Measurements from ENCODE around the gene DCAF7. TPM values are rescaled to one million over a fixed set of nuclear protein-coding genes. Genes with fewer than 3 reads are reported as not detected.

The DCAF7 gene
- total and polyA plus RNA-seq, 4 experiments from 2014 or later: 75.6 to 93.0 (median 86.5) TPM

DNA sequence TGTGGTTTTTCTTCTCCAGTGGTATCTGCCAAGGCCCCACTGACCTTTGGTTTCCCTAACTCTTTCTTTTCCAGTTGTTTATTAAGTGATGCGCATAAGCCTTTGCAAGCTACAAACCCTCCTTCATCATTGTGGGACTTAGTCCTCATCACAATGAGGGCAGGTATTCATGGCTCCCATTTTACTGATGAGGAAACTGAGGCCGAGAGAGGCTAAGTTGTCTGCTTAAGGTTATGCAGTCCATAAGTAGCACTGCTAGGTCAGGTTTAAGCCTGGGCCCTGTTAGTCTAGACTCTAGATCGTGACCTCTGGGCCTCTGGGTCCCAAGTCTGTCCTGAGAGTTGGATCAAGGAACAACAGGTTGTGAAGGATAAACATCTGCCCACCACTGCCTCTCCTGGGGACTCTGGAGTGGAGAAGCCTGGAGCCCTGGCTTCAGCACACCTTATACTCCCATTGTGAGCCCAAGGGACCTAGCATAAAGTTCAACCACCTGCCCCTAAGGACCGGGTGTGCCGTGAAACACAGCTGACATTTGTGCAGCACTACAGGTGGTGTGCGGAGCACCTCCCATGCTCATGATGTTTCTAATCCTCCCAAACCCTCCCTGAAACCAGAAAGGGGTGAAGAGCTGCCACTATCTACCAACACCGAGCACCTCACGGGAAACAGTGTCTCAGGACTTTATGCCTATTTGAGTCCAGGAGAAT, 32.3 kb upstream of the DCAF7 start:
- Histone ChIP-seq H3K9me3 (ENCODE audit: control insufficient read depth in 1 of 2, low read length in 2 of 2) (no peaks in the 10 kb centered on the region), H3K36me3 (ENCODE audit: insufficient read depth, low read length) (no peaks in the 10 kb centered on the region), H3K4me1 (ENCODE audit: insufficient read depth, low read length) (no peaks in the 10 kb centered on the region), H3K27me3 (ENCODE audit: insufficient read depth, low read length) (no peaks in the 10 kb centered on the region), H3K4me3 (ENCODE audit: low read length in 2 of 2) (no peak overlapping the region), H3K27ac (ENCODE audit: low read depth, low read length) (no peak overlapping the region)
- Mint-ChIP-seq H3K36me3 (no peaks in the 10 kb centered on the region), H3K27ac (no peak overlapping the region), H3K4me3 (no peak overlapping the region), H3K4me1 (no peaks in the 10 kb centered on the region), H3K9me3 (peaks cover 0 to 4% (median 0%) of the 10 kb centered on the region in 8 donors), H3K27me3 (peaks cover 3 to 7% of the 10 kb centered on the region in 2 donors)
- ChIA-PET POLR2A (ENCODE audit: partially characterized antibody) (no interaction called here), CTCF (ENCODE audit: partially characterized antibody) (interaction anchor here (1.6 kb wide), 1 partner anchor 38 kb away, joined by 4 read pairs; no protein-coding TSS in a partner anchor)
- DNase-seq: no peak
- intact Hi-C loops (cut with micrococcal nuclease): no loop called here

- Histone ChIP-seq H3K9me3 (ENCODE audit: control insufficient read depth in 1 of 2, low read length in 2 of 2) (no peaks in the 10 kb centered on the region), H3K4me1 (ENCODE audit: insufficient read depth, low read length) (no peaks in the 10 kb centered on the region), H3K36me3 (ENCODE audit: insufficient read depth, low read length) (no peaks in the 10 kb centered on the region), H3K27ac (ENCODE audit: low read depth, low read length) (no peak overlapping the region), H3K4me3 (ENCODE audit: low read length in 2 of 2) (no peak overlapping the region), H3K27me3 (ENCODE audit: insufficient read depth, low read length) (peaks cover 6% of the 10 kb centered on the region)
- Mint-ChIP-seq H3K4me1 (peaks cover 0 to 8% (median 3%) of the 10 kb centered on the region in 4 donors), H3K9me3 (peaks cover 0 to 4% (median 0%) of the 10 kb centered on the region in 8 donors), H3K27ac (no peak overlapping the region), H3K27me3 (peaks cover 11 to 13% of the 10 kb centered on the region in 2 donors), H3K4me3 (no peak overlapping the region), H3K36me3 (no peaks in the 10 kb centered on the region)
- intact Hi-C loops (cut with micrococcal nuclease): no loop called here
- ChIA-PET POLR2A (ENCODE audit: partially characterized antibody) (no interaction called here), CTCF (ENCODE audit: partially characterized antibody) (interaction anchor here (1.6 kb wide), 1 partner anchor 40 kb away, joined by 4 read pairs; no protein-coding TSS in a partner anchor)
- no peak for DNase-seq
Observed at GRCh38 chr17:63519116-63519881, 31.0 kb upstream of the DCAF7 start.

- peaks cover 0 to 8% (median 3%) of the 10 kb centered on the region in 4 donors for H3K4me1 Mint-ChIP-seq
- no peak overlapping the region for H3K4me3 ChIP-seq (ENCODE audit: low read length in 2 of 2)
- no peak overlapping the region for H3K27ac ChIP-seq (ENCODE audit: low read depth, low read length)
- H3K36me3 Mint-ChIP-seq: no peaks in the 10 kb centered on the region
- no peaks in the 10 kb centered on the region for H3K4me1 ChIP-seq (ENCODE audit: insufficient read depth, low read length)
- ChIA-PET CTCF (ENCODE audit: partially characterized antibody) (no interaction called here), POLR2A (ENCODE audit: partially characterized antibody) (no interaction called here)
- H3K9me3 ChIP-seq (ENCODE audit: control insufficient read depth in 1 of 2, low read length in 2 of 2): no peaks in the 10 kb centered on the region
- H3K27me3 ChIP-seq (ENCODE audit: insufficient read depth, low read length): peaks cover 6% of the 10 kb centered on the region
- no peaks in the 10 kb centered on the region for H3K36me3 ChIP-seq (ENCODE audit: insufficient read depth, low read length)
- intact Hi-C loops (cut with micrococcal nuclease): no loop called here
- DNase-seq: no peak
- H3K9me3 Mint-ChIP-seq: peaks cover 0 to 2% (median 0%) of the 10 kb centered on the region in 8 donors
- H3K4me3 Mint-ChIP-seq: no peak overlapping the region
- H3K27ac Mint-ChIP-seq: no peak overlapping the region
- peaks cover 13 to 15% of the 10 kb centered on the region in 2 donors for H3K27me3 Mint-ChIP-seq
Observed at GRCh38 chr17:63519972-63520882, 30.1 kb upstream of the DCAF7 start.

DNA sequence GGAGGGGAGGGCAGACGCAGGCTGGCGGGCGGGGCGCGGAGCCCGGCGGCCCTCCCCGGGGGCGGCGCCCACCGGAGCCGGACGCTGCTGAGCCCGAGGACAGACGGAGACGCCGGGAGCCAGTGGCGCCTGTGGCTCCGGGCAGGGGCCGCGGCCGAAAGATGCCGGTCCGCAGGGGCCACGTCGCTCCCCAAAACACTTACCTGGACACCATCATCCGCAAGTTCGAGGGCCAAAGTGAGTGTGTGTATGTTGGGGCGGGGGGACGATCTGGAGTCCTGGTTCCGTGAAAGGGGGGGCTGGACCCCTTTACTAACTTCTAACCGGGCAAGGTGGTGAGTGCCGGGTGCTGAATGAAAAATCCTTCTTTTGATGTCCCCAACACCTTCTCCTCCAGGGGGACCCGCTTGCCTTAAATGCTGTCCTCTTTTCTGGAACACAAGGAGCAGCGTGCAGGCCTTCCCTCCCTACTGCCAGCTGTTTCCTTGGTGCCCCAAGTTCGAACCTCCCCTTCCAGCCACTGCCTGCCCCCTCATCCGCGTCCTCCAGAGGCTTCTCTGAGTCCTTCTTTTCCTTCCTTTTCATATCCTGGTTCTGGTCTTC, 26.9 kb upstream of the DCAF7 start, which contains the start of gene KCNH6:
TSS of gene KCNH6 (plus strand) at position 106 of the 603 bp plus-strand sequence. CDS start at position 162, 56 bp downstream.
- H3K4me1 Mint-ChIP-seq: peaks cover 0 to 8% (median 3%) of the 10 kb centered on the region in 4 donors
- no peaks in the 10 kb centered on the region for H3K36me3 ChIP-seq (ENCODE audit: insufficient read depth, low read length)
- CTCF ChIA-PET (ENCODE audit: partially characterized antibody): no interaction called here
- peaks cover 0 to 1% (median 0%) of the 10 kb centered on the region in 8 donors for H3K9me3 Mint-ChIP-seq
- peak within 1 kb of the TSS in 4 of 8 donors; percentile 4 to 60 (median 46) for H3K4me3 Mint-ChIP-seq
- H3K9me3 ChIP-seq (ENCODE audit: control insufficient read depth in 1 of 2, low read length in 2 of 2): no peaks in the 10 kb centered on the region
- intact Hi-C loops (cut with micrococcal nuclease): no loop called here
- peaks cover 6% of the 10 kb centered on the region for H3K27me3 ChIP-seq (ENCODE audit: insufficient read depth, low read length)
- no peaks in the 10 kb centered on the region for H3K36me3 Mint-ChIP-seq
- H3K4me1 ChIP-seq (ENCODE audit: insufficient read depth, low read length): no peaks in the 10 kb centered on the region
- no peak within 1 kb of the TSS for H3K27ac Mint-ChIP-seq
- H3K27ac ChIP-seq (ENCODE audit: low read depth, low read length): no peak within 1 kb of the TSS
- DNase-seq: no peak
- H3K27me3 Mint-ChIP-seq: peaks cover 10 to 11% of the 10 kb centered on the region in 2 donors
- no peak within 1 kb of the TSS for H3K4me3 ChIP-seq (ENCODE audit: low read length in 2 of 2)
- POLR2A ChIA-PET (ENCODE audit: partially characterized antibody): no interaction called here

GRCh38 chr17:63524051-63524450, 26.2 kb upstream of the DCAF7 start:
- no peaks in the 10 kb centered on the region for H3K9me3 ChIP-seq (ENCODE audit: control insufficient read depth in 1 of 2, low read length in 2 of 2)
- peaks cover 6% of the 10 kb centered on the region for H3K27me3 ChIP-seq (ENCODE audit: insufficient read depth, low read length)
- Mint-ChIP-seq H3K4me1 (peaks cover 0 to 8% (median 3%) of the 10 kb centered on the region in 4 donors), H3K36me3 (no peaks in the 10 kb centered on the region), H3K9me3 (peaks cover 0 to 1% (median 0%) of the 10 kb centered on the region in 8 donors), H3K27ac (no peak overlapping the region), H3K4me3 (peak overlapping the region in 2 of 8 donors; percentile 4 to 48), H3K27me3 (peaks cover 10 to 11% of the 10 kb centered on the region in 2 donors)
- H3K36me3 ChIP-seq (ENCODE audit: insufficient read depth, low read length): no peaks in the 10 kb centered on the region
- ChIA-PET POLR2A (ENCODE audit: partially characterized antibody) (no interaction called here), CTCF (ENCODE audit: partially characterized antibody) (no interaction called here)
- no peak overlapping the region for H3K4me3 ChIP-seq (ENCODE audit: low read length in 2 of 2)
- H3K4me1 ChIP-seq (ENCODE audit: insufficient read depth, low read length): no peaks in the 10 kb centered on the region
- H3K27ac ChIP-seq (ENCODE audit: low read depth, low read length): no peak overlapping the region
- intact Hi-C loops (cut with micrococcal nuclease): no loop called here
- DNase-seq: no peak

- Mint-ChIP-seq H3K27ac (peak overlapping the region in 1 of 7 donors; percentile 81), H3K36me3 (no peaks in the 10 kb centered on the region), H3K9me3 (no peaks in the 10 kb centered on the region), H3K27me3 (peaks cover 10 to 11% of the 10 kb centered on the region in 2 donors), H3K4me3 (peak overlapping the region in 1 of 8 donors; percentile 20), H3K4me1 (peaks cover 0 to 8% (median 3%) of the 10 kb centered on the region in 4 donors)
- Histone ChIP-seq H3K27me3 (ENCODE audit: insufficient read depth, low read length) (peaks cover 6% of the 10 kb centered on the region), H3K9me3 (ENCODE audit: control insufficient read depth in 1 of 2, low read length in 2 of 2) (no peaks in the 10 kb centered on the region), H3K27ac (ENCODE audit: low read depth, low read length) (no peak overlapping the region), H3K4me1 (ENCODE audit: insufficient read depth, low read length) (no peaks in the 10 kb centered on the region), H3K36me3 (ENCODE audit: insufficient read depth, low read length) (no peaks in the 10 kb centered on the region), H3K4me3 (ENCODE audit: low read length in 2 of 2) (no peak overlapping the region)
- intact Hi-C loops (cut with micrococcal nuclease): no loop called here
- DNase-seq: no peak
- ChIA-PET POLR2A (ENCODE audit: partially characterized antibody) (interaction anchor here (0.8 kb wide), 1 partner anchor 8 kb away, joined by 3 read pairs; no protein-coding TSS in a partner anchor), CTCF (ENCODE audit: partially characterized antibody) (interaction anchor here (1.1 kb wide), 1 partner anchor 87 kb away, joined by 3 read pairs; no protein-coding TSS in a partner anchor)
Observed at GRCh38 chr17:63525190-63525946, 24.9 kb upstream of the DCAF7 start.
